ENCODE data around the gene PRICKLE1. TPM values are rescaled to one million over a fixed set of nuclear protein-coding genes. Genes with fewer than 3 reads are reported as not detected.

The PRICKLE1 gene
- total RNA-seq, 2 experiments from 2014 or later = not detected

DNA sequence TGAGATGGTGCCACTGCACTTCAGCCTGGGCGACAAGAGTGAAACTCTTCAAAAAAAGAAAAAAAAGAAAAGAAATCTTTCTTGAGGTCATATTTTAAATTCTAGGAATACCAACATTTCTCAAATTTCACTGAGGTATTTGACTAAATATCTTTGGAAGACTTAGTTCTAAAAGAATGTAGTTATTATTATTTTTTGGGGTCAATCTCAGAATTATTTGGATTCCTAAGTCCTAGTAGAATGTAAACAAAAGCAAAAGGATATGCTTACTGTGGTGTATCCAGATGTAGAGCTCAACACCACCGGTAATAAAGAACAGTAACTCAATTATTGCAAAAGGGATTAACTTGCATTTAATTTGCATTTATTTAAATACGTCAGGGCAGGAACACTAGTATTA lies 25.0 kb downstream of the PRICKLE1 start:
- no peak for ATAC-seq
- ChIA-PET CTCF (no interaction called here), POLR2A (no interaction called here)
- H3K27ac Mint-ChIP-seq = no peak overlapping the region
- TF ChIP-seq, protein P1, sequence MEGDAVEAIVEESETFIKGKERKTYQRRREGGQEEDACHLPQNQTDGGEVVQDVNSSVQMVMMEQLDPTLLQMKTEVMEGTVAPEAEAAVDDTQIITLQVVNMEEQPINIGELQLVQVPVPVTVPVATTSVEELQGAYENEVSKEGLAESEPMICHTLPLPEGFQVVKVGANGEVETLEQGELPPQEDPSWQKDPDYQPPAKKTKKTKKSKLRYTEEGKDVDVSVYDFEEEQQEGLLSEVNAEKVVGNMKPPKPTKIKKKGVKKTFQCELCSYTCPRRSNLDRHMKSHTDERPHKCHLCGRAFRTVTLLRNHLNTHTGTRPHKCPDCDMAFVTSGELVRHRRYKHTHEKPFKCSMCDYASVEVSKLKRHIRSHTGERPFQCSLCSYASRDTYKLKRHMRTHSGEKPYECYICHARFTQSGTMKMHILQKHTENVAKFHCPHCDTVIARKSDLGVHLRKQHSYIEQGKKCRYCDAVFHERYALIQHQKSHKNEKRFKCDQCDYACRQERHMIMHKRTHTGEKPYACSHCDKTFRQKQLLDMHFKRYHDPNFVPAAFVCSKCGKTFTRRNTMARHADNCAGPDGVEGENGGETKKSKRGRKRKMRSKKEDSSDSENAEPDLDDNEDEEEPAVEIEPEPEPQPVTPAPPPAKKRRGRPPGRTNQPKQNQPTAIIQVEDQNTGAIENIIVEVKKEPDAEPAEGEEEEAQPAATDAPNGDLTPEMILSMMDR (IDR thresholded peaks at IDR 0.05) = no peak
- intact Hi-C loops (cut with micrococcal nuclease) = no loop called here
- H3K36me3 Mint-ChIP-seq (ENCODE audit: low read depth) = no peaks in the 10 kb centered on the region
- H3K27me3 Mint-ChIP-seq = peaks cover under 1% of the 10 kb centered on the region
- H3K9me3 Mint-ChIP-seq = no peaks in the 10 kb centered on the region
- no peaks in the 10 kb centered on the region for H3K4me1 Mint-ChIP-seq (ENCODE audit: low read depth)
- no peak overlapping the region for H3K4me3 Mint-ChIP-seq
- DNase-seq = no peak

DNA sequence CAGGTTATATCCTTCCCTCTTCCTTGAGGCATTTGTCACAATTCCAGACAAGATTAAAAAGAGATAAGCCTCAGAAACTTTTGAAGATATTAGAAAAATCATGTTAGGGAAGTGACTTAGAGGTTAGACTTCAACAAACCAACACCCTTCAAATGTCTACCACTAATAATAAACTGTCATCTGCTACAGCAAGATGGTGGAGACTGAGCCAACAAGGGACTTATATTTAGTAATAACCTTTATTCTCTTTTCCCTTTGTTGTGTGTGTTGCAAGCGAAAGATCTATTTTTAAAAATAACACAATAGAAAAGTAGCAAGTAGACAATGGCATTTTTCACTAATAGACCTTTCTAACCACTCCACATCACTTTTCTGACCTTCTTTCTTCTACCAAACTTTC lies 28.6 kb downstream of the PRICKLE1 start:
- no peaks in the 10 kb centered on the region for H3K4me1 Mint-ChIP-seq (ENCODE audit: low read depth)
- ATAC-seq = no peak

DNA sequence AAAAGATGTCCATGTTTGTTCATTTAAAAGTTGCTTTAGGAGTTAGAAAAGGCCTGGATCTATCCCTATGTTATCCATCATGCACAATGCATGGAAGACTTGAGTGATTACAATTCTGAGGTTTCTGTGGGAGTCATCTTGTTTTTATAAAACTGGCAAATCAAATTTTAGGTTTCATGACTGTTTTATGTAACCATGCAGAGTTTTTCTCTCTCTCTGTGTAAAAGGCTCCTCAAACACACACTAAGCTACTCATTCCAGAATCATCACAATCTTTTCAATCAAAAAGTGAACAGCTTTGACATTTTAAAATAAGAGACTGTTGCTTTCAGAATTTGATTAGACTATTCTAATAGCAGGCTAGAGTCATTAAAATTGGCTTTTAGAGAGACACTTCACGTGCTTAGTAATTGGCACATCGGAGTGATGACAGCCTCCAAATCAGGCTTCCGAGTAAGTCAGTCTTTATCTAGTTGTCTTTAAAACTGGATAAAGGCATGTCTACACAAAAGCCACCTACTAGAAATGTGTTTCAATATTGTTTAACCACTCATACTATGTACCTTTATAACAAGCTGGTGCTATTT lies 31.9 kb downstream of the PRICKLE1 start:
- Mint-ChIP-seq H3K36me3 (ENCODE audit: low read depth) (no peaks in the 10 kb centered on the region), H3K4me3 (no peak overlapping the region), H3K4me1 (ENCODE audit: low read depth) (no peaks in the 10 kb centered on the region), H3K27me3 (no peaks in the 10 kb centered on the region), H3K27ac (no peak overlapping the region), H3K9me3 (no peaks in the 10 kb centered on the region)
- CTCF ChIA-PET = no interaction called here
- ATAC-seq (no peak), DNase-seq (no peak)
- intact Hi-C loops (cut with micrococcal nuclease) = no loop called here
- TF ChIP-seq, protein P1 (IDR thresholded peaks at IDR 0.05) = no peak
- POLR2A ChIA-PET = no interaction called here

More for the DNA sequence above, 28.6 kb downstream of the PRICKLE1 start:
- ChIA-PET POLR2A (no interaction called here), CTCF (no interaction called here)
- Mint-ChIP-seq H3K9me3 (no peaks in the 10 kb centered on the region), H3K27me3 (no peaks in the 10 kb centered on the region), H3K4me3 (no peak overlapping the region), H3K36me3 (ENCODE audit: low read depth) (no peaks in the 10 kb centered on the region), H3K27ac (no peak overlapping the region)
- DNase-seq = no peak
- intact Hi-C loops (cut with micrococcal nuclease) = no loop called here
- TF ChIP-seq, protein P1 (IDR thresholded peaks at IDR 0.05) = no peak

DNA sequence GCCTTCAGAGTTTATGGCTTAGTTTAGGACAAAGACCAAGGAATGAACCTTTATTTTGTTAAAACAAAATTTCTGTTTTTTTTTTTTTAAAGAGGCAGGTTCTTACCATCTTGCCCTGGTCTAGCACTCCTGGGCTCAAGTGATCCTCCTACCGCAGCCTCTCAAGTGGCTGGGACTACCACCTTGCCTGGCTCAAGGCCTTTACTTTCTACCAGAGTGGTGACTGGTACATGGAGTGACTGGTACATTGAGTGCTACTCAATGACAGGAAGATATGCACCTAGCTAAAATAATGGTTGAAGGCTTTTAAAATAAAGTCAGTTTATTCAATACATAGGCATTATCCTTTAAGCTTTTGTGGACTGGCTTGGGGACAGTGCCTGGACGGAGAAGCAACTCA lies 32.6 kb downstream of the PRICKLE1 start:
- Mint-ChIP-seq H3K27me3 (peaks cover 2% of the 10 kb centered on the region), H3K4me1 (ENCODE audit: low read depth) (no peaks in the 10 kb centered on the region), H3K36me3 (ENCODE audit: low read depth) (no peaks in the 10 kb centered on the region), H3K4me3 (no peak overlapping the region), H3K9me3 (no peaks in the 10 kb centered on the region), H3K27ac (no peak overlapping the region)
- ATAC-seq = no peak
- ChIA-PET POLR2A (no interaction called here), CTCF (no interaction called here)
- no peak for DNase-seq
- intact Hi-C loops (cut with micrococcal nuclease) = no loop called here
- TF ChIP-seq, protein P1 (IDR thresholded peaks at IDR 0.05) = no peak

DNA sequence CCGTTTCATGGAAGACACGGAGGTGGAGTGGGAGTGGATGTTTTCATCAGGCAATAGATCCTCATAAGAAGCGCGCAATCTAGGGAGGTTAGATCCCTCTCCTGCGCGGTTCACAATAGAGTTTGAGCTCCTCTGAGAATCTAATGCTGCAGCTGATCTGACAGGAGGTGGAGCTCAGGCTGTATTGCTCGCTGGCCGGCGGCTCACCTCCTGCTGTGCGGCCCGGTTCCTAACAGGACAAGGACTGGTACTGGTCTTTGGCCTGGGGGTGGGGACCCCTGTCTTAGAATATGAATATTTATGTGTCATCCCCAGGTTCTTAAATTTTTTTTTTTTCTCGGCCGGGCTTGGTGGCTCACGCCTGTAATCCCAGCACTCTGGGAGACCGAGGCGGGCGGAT lies 36.7 kb downstream of the PRICKLE1 start:
- POLR2A ChIA-PET = no interaction called here
- H3K27ac Mint-ChIP-seq = no peak overlapping the region
- CTCF ChIA-PET = no interaction called here
- H3K9me3 Mint-ChIP-seq = no peaks in the 10 kb centered on the region
- intact Hi-C loops (cut with micrococcal nuclease) = no loop called here
- H3K36me3 Mint-ChIP-seq (ENCODE audit: low read depth) = no peaks in the 10 kb centered on the region
- TF ChIP-seq, protein P1 (IDR thresholded peaks at IDR 0.05) = no peak
- no peak for ATAC-seq
- no peaks in the 10 kb centered on the region for H3K4me1 Mint-ChIP-seq (ENCODE audit: low read depth)
- H3K4me3 Mint-ChIP-seq = no peak overlapping the region
- peaks cover 6% of the 10 kb centered on the region for H3K27me3 Mint-ChIP-seq
- no peak for DNase-seq
